Omental fat pad (tissue), 4 donors: ENCODE results near the gene LSS. TPM values are rescaled to one million over a fixed set of nuclear protein-coding genes. Genes with fewer than 3 reads are reported as not detected.

Experiments used
- ATAC-seq: fragments of 150-250 bp; one replicate; pipeline ENCODE4 v1.9.1; 2016; ENCODE audit warnings: mild to moderate bottlenecking, moderate library complexity; ENCODE audit not compliant: low FRiP score
- DNase-seq: peaks from one replicate; pipeline ENCODE4 v3.0.0-alpha.2; 2019; ENCODE audit warnings: low spot score
- total RNA-seq, 4 donors: library from RNA; depleted of rRNA; stranded (reverse); fragments of >200 nt; gene quantifications; one replicate each; pipeline ENCODE4 v1.1.0, GENCODE V29; 2016
- TF ChIP-seq, protein P1 (sequence below), 3 donors: fragments of 450-650 bp; IDR thresholded peaks; one replicate each; pipeline ENCODE4 v1.5.1; 2016 to 2017; ENCODE audit warnings: antibody characterized with exemption in 3 of 3, mild to moderate bottlenecking in 3 of 3, moderate library complexity in 2 of 3

The LSS gene
- total RNA-seq, 4 donors from 2014 or later: 94.8 to 122 (median 108) TPM

DNA sequence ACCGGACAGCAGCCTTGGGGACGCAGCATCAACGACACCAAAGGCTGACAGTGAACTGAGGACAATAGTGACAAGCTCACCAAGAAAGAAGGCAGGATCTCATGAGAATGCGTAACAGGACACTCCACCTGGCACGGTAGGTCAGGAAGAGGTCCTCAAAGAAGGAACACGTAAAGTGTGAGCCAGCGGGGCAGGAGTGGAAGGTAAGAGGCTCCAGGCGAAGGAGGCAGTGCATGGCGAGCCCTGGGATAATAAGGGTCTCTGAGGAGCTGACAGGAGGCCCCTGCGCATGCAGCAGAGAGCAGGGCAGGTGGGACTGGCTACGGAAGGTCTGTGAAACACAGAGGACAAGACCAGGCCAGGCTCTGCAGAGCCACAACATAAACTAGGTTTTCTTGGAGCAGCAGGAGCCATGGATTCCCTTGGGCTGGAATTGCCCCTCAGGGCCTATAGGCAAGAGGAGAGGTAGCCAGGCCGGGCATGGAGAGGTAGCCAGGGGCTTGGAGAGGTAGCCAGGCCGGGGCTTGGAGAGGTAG is 8.2 kb downstream of the LSS start:
- DNase-seq: no peak
- no peak for ATAC-seq
- TF ChIP-seq, protein P1, sequence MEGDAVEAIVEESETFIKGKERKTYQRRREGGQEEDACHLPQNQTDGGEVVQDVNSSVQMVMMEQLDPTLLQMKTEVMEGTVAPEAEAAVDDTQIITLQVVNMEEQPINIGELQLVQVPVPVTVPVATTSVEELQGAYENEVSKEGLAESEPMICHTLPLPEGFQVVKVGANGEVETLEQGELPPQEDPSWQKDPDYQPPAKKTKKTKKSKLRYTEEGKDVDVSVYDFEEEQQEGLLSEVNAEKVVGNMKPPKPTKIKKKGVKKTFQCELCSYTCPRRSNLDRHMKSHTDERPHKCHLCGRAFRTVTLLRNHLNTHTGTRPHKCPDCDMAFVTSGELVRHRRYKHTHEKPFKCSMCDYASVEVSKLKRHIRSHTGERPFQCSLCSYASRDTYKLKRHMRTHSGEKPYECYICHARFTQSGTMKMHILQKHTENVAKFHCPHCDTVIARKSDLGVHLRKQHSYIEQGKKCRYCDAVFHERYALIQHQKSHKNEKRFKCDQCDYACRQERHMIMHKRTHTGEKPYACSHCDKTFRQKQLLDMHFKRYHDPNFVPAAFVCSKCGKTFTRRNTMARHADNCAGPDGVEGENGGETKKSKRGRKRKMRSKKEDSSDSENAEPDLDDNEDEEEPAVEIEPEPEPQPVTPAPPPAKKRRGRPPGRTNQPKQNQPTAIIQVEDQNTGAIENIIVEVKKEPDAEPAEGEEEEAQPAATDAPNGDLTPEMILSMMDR (IDR thresholded peaks at IDR 0.05): no peak

DNA sequence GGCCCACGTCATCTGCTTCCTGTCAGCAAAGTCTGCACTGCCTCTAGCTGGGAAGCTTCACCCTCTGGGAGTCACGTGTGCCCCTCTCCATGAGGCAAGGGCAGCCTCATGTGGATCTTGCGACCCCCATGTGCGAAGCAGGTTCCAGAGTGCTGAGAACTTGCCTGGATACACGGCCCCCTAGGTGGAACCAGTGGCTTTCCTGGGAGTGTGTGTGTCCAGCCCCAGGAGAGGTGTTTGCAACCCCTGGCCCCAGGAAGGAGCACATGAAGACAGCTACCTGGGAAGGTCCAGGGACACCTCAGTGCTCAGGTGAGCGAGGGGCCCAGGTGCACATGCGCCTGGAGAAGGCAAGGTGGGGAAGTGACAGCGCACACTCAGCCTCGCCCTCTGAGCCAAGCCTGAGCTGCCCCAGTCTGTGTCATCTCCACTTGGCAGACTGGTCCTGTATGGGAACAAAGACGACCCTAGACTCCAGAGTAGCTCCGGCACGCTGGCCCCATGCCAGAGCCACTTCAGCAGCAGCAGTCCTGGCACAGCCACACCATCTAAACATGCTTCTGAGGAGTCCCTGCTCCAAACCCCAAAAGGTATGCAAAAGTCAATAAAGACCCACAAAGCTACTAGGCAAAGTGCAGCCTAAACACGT is 8.9 kb downstream of the LSS start:
- TF ChIP-seq, protein P1 (IDR thresholded peaks at IDR 0.05): no peak
- ATAC-seq (no peak), DNase-seq (no peak)

DNA sequence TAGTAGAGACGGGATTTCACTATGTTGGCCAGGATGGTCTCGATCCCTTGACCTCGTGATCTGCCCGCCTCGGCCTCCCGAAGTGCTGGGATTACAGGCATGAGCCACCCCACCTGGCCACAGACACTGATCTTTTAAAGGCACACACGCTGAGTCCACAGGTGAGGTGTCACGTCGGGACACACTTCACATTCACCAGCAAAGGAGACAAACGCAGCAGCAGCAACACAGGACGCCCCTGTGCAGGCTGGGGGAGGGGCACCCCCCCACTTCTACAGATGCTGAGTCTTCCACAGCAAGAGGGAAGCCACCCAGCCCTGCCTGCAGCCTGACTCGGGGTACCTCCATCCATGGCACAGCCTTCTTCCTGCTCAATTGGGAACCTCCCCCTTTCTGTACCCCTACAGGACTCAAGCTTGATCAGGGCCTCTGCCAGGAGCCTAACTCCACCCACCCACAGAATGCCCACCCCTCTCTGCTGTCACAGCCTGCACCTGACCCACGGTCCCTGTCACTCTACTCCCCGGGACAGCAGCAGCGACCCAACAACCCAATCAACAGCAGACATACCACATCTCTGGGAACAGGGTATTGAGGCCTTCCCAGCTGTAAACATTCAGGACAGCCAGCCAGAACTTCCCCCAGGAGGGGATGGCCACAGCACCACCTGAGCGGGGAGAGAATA is 9.5 kb downstream of the LSS start:
- ATAC-seq (no peak), DNase-seq (no peak)
- TF ChIP-seq, protein P1 (IDR thresholded peaks at IDR 0.05): no peak

DNA sequence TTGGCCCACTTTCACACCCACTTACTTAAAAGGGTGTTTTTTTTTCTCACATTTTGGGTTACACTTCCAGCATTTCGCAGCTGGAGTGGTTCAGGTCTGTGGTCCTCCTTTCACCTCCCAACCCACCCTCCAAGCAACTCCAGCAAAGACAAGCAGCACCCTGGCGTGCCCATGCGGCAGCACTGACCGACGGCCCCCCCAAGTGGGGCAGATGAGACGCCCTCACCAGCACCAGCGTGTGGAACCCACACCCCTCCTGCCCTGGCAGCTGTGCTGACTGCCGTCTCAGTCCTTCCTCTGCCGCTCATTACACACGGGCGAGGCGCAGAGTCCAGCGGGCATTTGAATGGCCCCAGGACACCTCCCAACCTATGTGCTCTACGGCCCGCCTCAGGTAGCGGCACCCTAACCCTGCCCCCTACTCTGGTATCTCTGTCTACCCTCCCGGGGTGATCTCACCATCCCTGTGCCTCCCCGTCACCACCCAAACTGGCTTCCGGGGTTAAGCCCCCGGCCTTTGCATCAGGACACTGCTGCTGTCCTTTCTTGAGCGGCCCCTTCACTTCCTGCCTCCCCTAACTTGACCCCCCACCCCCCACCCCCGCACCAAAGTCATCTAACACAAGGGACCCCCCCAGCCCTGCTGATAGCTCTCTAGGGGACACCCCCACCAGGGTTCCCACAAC is 10.9 kb downstream of the LSS start:
- TF ChIP-seq, protein P1 (IDR thresholded peaks at IDR 0.05): no peak
- DNase-seq (peak; percentile 0), ATAC-seq (no peak)

DNA sequence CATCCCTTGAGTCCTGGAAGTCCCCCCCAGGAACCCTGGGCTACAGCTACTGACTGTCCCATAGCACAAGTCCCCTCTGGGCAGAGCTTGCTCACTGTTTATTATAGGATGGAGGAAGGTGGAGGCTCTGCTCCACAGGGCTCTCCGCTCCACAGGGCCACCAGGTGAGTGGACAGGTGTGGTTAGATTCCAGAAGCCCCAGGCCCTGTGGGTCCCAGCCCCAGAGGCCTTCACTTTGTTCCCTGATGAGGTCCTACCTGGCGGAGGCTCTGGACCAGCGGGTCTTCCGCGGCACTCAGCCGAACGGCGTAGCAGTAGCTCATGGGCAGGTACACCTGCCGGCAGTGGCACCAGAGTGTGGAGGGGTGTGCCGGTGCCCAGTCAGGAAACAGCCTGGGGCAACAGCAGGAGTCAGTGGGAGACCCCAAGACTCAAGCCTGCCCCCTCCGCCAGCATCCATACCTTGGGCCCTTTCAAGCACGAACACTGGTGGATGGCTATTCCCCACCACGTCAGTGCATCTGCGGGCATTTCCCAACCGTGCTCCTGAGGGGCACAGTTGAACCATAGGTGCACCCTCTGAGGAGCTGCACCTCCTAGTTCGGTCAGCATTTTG is 12.3 kb downstream of the LSS start:
- ATAC-seq (no peak), DNase-seq (peak; percentile 9)
- TF ChIP-seq, protein P1 (IDR thresholded peaks at IDR 0.05): no peak

DNA sequence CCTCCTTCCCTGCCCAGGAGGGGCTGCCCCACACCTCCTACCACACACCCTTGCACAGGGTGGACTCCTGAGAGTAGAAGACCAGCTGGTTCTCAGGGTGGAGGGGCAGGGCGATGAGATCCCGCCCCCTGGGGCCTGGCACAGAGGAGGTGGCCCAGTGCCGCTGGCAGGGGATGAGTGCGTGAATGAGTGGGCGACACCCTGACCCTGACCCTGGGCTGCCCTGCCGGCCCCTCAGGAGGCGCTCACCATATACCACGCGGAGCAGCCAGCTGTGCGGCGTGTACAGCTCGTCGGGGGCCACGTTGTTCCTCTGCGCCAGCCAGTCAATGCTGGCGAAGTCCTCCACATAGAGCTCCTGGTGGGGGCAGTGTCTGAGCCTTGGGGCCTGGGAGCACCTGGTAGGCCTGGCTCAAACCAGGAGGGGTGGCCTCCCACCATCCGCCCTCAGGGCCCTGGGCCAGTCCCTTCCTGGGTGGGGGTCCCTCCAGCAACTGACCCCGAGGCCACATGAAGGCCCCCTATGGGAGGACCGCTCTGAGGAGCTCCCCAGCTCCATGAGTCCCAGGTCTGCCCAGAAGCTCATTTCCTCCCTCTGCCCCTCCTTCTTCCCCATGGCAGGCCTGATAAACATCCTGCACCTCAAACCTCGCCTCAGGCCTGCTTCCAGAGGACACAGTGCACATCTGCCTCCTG is 13.0 kb downstream of the LSS start:
- peak; percentile 14 for DNase-seq
- no peak for ATAC-seq
- TF ChIP-seq, protein P1 (IDR thresholded peaks at IDR 0.05): no peak
